Caco-2 (cell line): ENCODE measurements around the gene ST6GALNAC5. TPM values are rescaled to one million over a fixed set of nuclear protein-coding genes. Genes with fewer than 3 reads are reported as not detected.

ENCODE experiments used
- BruUV-seq: library from RNA; stranded (reverse); fragments of 400-500 nt; replicated peaks from 2 replicates; lab custom pipeline; 2021; lab: Mats Ljungman, UMichigan
- CTCF ChIA-PET: fragments of 300-600 bp; sonication (Branson Sonifier 250); formaldehyde crosslinking; loops from one replicate; lab custom pipeline; 2022; ENCODE audit warnings: antibody characterized with exemption; lab: Charles Lee
- POLR2A ChIA-PET: fragments of 300-600 bp; sonication (Branson Sonifier 250); formaldehyde crosslinking; loops from one replicate; lab custom pipeline; 2022; ENCODE audit warnings: antibody characterized with exemption; lab: Charles Lee
- DNase-seq, 2 experiments: peaks; one replicate each; pipeline versions ENCODE4 v3.0.0 to v3.0.0-alpha.2; 2020 to 2022
- H3K27me3 ChIP-seq: replicated peaks from 2 replicates; pipeline ENCODE4 v1.6.0; 2011; ENCODE audit warnings: low read length; ENCODE audit not compliant: control insufficient read depth, insufficient read depth
- H3K36me3 ChIP-seq: 2 replicates; pipeline ENCODE4 v1.5.1; 2011; ENCODE audit warnings: low read length; ENCODE audit not compliant: control insufficient read depth, insufficient read depth
- H3K4me1 ChIP-seq: fragments of 250-450 bp; sonication (Bioruptor Pico); 2 replicates; pipeline ENCODE4 v1.5.1; 2020; ENCODE audit warnings: mild to moderate bottlenecking
- H3K4me3 ChIP-seq: 2 replicates; pipeline ENCODE4 v1.5.1; 2011; ENCODE audit warnings: low read depth, mild to moderate bottlenecking, control low read depth, low read length
- H3K9me3 ChIP-seq: fragments of 250-450 bp; sonication (Bioruptor Pico); 2 replicates; pipeline ENCODE4 v1.5.1; 2020; ENCODE audit warnings: mild to moderate bottlenecking, moderate library complexity
- H3K27ac Mint-ChIP-seq: one replicate; pipeline ENCODE4 v1.8.0; 2022; ENCODE audit warnings: mixed read lengths; ENCODE audit not compliant: unreplicated experiment
- H3K27me3 Mint-ChIP-seq: one replicate; pipeline ENCODE4 v1.8.0; 2022; ENCODE audit warnings: mixed read lengths; ENCODE audit not compliant: insufficient read depth, unreplicated experiment
- H3K36me3 Mint-ChIP-seq: one replicate; pipeline ENCODE4 v1.8.0; 2022; ENCODE audit warnings: mild to moderate bottlenecking, mixed read lengths; ENCODE audit not compliant: insufficient read depth, unreplicated experiment
- H3K4me1 Mint-ChIP-seq: one replicate; pipeline ENCODE4 v1.8.0; 2022; ENCODE audit warnings: low read depth, mixed read lengths; ENCODE audit not compliant: unreplicated experiment
- H3K4me3 Mint-ChIP-seq: one replicate; pipeline ENCODE4 v1.8.0; 2022; ENCODE audit warnings: mild to moderate bottlenecking, moderate library complexity, mixed read lengths; ENCODE audit not compliant: unreplicated experiment
- H3K9me3 Mint-ChIP-seq: one replicate; pipeline ENCODE4 v1.8.0; 2022; ENCODE audit warnings: mixed read lengths; ENCODE audit not compliant: unreplicated experiment
- CTCF ChIP-seq, 2 experiments: fragments of 200-600 bp in 1 of 2; IDR thresholded peaks; 1 replicate in 1 of 2; 2 replicates in 1 of 2; pipeline versions ENCODE4 v1.5.1 to v1.8.0; 2011 to 2022; ENCODE audit warnings: antibody characterized with exemption in 1 of 2, control low read depth in 1 of 2, inconsistent platforms in 1 of 2, low read depth in 1 of 2, low read length in 1 of 2, mild to moderate bottlenecking in 1 of 2, moderate library complexity in 1 of 2; ENCODE audit not compliant: insufficient read depth in 1 of 2, severe bottlenecking in 1 of 2, unreplicated experiment in 1 of 2
- intact Hi-C: fragments of 100-400 bp; cut with micrococcal nuclease; formaldehyde crosslinking; loops from one replicate; pipeline ENCODE4 v1.10.0; 2022; ENCODE audit not compliant: unreplicated experiment
- total RNA-seq: library from RNA; stranded (reverse); gene quantifications from 2 replicates; pipeline ENCODE4 v1.2.3, GENCODE V29; 2022

ST6GALNAC5 gene
- total RNA-seq, 1 experiment from 2014 or later: 0.09 TPM

GRCh38 chr1:76928522-76928921, 61.2 kb downstream of the ST6GALNAC5 start:
- no peak for TF ChIP-seq CTCF (IDR thresholded peaks at IDR 0.05; ENCODE audit: insufficient read depth in 1 of 2, low read depth in 1 of 2, low read length in 1 of 2, severe bottlenecking in 1 of 2, unreplicated experiment in 1 of 2)
- H3K9me3 ChIP-seq: no peaks in the 10 kb centered on the region
- no peaks in the 10 kb centered on the region for H3K36me3 Mint-ChIP-seq
- H3K4me1 Mint-ChIP-seq: no peaks in the 10 kb centered on the region
- ChIA-PET CTCF (no interaction called here), POLR2A (no interaction called here)
- no peak overlapping the region for H3K4me3 Mint-ChIP-seq
- no peaks in the 10 kb centered on the region for H3K4me1 ChIP-seq
- no peaks in the 10 kb centered on the region for H3K9me3 Mint-ChIP-seq
- no peak overlapping the region for H3K4me3 ChIP-seq
- H3K27me3 Mint-ChIP-seq: peaks cover 17% of the 10 kb centered on the region
- no peaks in the 10 kb centered on the region for H3K27me3 ChIP-seq
- no TSS peak for BruUV-seq
- DNase-seq: no peak
- intact Hi-C loops: no loop called here
- H3K36me3 ChIP-seq: no peaks in the 10 kb centered on the region
- no peak overlapping the region for H3K27ac Mint-ChIP-seq

GRCh38 chr1:76929136-76929535, 61.9 kb downstream of the ST6GALNAC5 start:
- Histone ChIP-seq H3K9me3 (no peaks in the 10 kb centered on the region), H3K4me3 (no peak overlapping the region), H3K4me1 (no peaks in the 10 kb centered on the region), H3K27me3 (no peaks in the 10 kb centered on the region), H3K36me3 (no peaks in the 10 kb centered on the region)
- Mint-ChIP-seq H3K27ac (no peak overlapping the region), H3K36me3 (no peaks in the 10 kb centered on the region), H3K4me1 (no peaks in the 10 kb centered on the region), H3K9me3 (no peaks in the 10 kb centered on the region), H3K27me3 (peaks cover 17% of the 10 kb centered on the region), H3K4me3 (no peak overlapping the region)
- no TSS peak for BruUV-seq
- TF ChIP-seq CTCF (IDR thresholded peaks at IDR 0.05; ENCODE audit: insufficient read depth in 1 of 2, low read depth in 1 of 2, low read length in 1 of 2, severe bottlenecking in 1 of 2, unreplicated experiment in 1 of 2): no peak
- ChIA-PET POLR2A (no interaction called here), CTCF (no interaction called here)
- intact Hi-C loops: no loop called here
- no peak for DNase-seq

- POLR2A ChIA-PET: no interaction called here
- H3K4me1 Mint-ChIP-seq: no peaks in the 10 kb centered on the region
- intact Hi-C loops: no loop called here
- peaks cover 17% of the 10 kb centered on the region for H3K27me3 Mint-ChIP-seq
- no peak for TF ChIP-seq CTCF (IDR thresholded peaks at IDR 0.05; ENCODE audit: insufficient read depth in 1 of 2, low read depth in 1 of 2, low read length in 1 of 2, severe bottlenecking in 1 of 2, unreplicated experiment in 1 of 2)
- BruUV-seq: no TSS peak
- H3K36me3 ChIP-seq: no peaks in the 10 kb centered on the region
- no peak overlapping the region for H3K4me3 ChIP-seq
- H3K9me3 ChIP-seq: no peaks in the 10 kb centered on the region
- CTCF ChIA-PET: no interaction called here
- H3K27ac Mint-ChIP-seq: no peak overlapping the region
- H3K9me3 Mint-ChIP-seq: no peaks in the 10 kb centered on the region
- H3K4me3 Mint-ChIP-seq: no peak overlapping the region
- H3K4me1 ChIP-seq: no peaks in the 10 kb centered on the region
- no peak for DNase-seq
- no peaks in the 10 kb centered on the region for H3K36me3 Mint-ChIP-seq
- H3K27me3 ChIP-seq: no peaks in the 10 kb centered on the region
These were observed 66.9 kb downstream of the ST6GALNAC5 start for GRCh38 chr1:76933847-76934815.
